GM19455 (cell line): ENCODE measurements around the gene KLK14.

Experiments
- ATAC-seq: cut with Tn5 transposase; IDR thresholded peaks from one replicate; pipeline ENCODE4 v1.9.1; 2021; ENCODE audit not compliant: unreplicated experiment

The KLK14 gene

GRCh38 chr19:51082611-51083010 lies at the start of gene KLK14:
Gene KLK14 (minus strand): TSS chr19:51082887. CDS start chr19:51082614, 273 bp downstream.
- ATAC-seq, result no peak

DNA sequence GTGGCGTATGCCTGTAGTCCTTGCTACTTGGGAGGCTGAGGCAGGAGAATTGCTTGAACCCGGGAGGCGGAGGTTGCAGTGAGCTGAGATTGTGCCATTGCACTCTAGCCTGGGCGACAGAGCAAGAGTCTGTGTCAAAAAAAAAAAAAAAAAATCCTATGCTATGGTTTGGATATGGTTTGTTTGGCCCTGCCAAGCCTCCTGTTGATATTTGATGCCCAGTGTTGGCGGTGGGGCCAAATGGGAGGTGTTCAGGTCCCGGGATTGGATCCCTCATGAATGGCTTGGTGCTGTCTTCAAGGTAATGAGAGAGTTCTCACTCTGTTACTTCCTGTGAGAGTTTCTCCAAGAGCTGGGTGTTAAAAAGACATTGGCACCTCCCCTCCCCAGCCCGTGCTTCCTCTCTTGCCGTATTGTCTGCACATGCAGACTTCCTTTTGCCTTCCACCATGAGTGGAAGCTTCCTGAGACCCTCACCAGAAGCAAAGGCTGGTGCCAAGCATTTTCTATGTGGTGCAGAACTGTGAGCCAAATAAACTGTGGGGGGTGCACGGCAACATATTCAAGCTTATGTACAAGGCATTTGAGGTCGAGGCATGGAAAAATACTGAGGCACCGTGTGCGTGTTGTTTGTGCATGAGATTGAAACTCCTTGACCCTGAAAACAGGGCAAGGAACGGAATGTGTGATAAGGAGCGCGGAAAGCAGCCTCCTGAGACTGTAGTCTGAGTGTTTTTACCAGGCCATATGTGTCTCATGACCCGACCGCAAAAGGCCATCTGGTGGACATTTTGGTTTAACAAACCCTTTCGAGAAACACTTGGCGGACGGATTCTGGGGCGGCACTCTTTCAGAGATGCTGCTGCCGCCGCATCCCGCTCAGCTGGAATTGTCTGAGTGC lies 49.3 kb upstream of the KLK14 start:
- no peak for ATAC-seq

- ATAC-seq, result no peak
Measured at GRCh38 chr19:51129716-51130115, 47.0 kb upstream of the KLK14 start.

DNA sequence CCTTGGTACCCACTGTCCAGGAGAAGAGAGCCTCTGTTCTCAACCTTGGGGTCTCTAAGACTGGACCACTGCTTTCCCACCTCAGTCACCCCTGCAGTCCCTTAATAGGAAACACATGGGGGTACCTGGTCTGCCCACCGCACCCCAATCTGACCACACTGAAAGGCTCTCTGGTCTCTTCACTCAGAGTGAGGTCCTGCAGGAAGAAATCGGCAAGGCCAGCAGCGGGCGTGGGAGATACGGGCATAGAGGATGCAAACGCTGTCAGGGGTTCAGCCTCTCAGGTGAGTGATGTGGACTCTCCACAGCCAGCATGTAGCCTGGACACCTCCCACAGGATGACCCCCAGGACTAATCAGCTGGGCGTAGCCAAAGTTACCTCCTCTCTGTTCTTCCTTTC lies 45.5 kb upstream of the KLK14 start:
- no peak for ATAC-seq

- ATAC-seq, result no peak
Measured at GRCh38 chr19:51127755-51128154, 45.1 kb upstream of the KLK14 start.

- ATAC-seq, result no peak
Measured at GRCh38 chr19:51127032-51127431, 44.3 kb upstream of the KLK14 start.

DNA sequence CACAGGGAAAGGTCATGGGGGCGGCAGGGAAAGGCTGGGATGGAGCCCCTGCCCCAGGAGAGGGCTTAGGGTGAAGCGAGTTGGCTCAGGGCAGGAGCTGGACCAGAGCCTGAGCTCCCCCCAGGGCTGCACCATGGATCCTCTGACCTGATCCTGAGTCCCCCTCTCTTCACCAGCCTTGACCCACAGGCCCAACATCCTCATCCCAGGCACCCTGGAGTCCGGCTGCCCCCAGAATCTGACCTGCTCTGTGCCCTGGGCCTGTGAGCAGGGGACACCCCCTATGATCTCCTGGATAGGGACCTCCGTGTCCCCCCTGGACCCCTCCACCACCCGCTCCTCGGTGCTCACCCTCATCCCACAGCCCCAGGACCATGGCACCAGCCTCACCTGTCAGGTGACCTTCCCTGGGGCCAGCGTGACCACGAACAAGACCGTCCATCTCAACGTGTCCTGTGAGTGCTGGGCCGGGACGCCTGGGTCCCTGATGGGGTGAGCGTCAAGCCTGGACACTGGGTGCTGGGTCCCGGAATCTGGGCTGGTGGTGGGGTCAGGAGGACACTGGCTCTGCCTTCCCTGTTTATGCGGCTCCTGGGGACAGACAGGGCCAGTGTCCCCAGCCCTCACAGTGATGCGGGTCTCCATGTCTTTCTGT lies 42.9 kb upstream of the KLK14 start:
- ATAC-seq, result no peak

DNA sequence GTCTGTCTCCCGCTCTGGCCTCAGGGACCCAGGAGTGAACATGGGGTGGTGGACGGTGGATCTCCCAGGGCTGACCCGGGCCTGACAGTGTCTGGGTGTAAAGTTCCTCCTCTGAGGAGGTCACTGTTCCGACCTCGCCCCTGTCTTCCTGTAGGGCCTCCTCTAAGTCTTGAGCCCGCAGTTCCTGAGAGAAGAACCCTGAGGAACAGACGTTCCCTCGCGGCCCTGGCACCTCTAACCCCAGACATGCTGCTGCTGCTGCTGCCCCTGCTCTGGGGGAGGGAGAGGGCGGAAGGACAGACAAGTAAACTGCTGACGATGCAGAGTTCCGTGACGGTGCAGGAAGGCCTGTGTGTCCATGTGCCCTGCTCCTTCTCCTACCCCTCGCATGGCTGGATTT lies 42.0 kb upstream of the KLK14 start, which contains the start of gene SIGLEC9:
Gene SIGLEC9 (plus strand): TSS at position 178 of the 400 bp plus-strand sequence. CDS start 69 bp downstream, at position 247.
- no peak for ATAC-seq

DNA sequence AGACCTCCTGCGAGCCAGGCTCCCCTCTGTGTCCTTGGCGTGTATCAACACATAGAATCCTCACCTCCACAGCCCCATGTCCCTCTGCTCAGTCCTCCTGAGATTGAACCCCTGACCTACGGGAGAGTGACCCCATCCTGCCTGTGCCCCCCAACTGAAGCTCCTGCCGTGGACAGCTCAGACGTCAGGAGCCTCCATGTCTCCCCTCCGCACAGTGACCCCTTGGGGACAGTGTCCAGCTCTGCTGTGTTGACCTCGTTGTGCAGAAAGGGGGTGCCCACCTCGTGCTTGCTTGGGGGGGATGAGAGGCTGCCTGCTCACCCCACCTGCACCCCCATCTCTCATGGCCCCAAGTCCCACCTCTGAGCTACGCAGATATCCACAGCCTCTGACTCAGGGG lies 41.5 kb upstream of the KLK14 start:
- no peak for ATAC-seq

- no peak for ATAC-seq
Measured at GRCh38 chr19:51123802-51124201, 41.1 kb upstream of the KLK14 start.

DNA sequence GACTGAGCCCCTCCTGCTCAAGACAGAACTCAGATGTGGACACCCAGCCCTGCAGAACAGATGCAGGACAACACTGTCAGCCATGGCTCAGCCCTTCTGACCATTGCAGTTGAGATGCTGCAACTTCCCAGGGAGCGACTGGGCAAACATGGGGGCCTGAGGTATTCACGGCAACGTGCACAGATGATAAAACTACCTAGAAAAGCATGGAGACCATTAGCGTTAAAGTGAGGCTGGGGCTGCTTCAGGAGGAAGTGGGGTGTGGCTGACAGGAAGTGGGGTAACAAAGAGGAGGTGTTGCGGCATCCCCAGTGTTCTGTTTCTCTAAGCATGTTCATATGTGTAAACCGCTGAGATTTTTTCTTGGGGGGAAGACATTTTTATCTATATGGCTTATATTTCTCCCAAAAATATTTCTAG lies 40.7 kb upstream of the KLK14 start:
- ATAC-seq, result no peak

- no peak for ATAC-seq
Measured at GRCh38 chr19:51122112-51122981, 39.7 kb upstream of the KLK14 start.

DNA sequence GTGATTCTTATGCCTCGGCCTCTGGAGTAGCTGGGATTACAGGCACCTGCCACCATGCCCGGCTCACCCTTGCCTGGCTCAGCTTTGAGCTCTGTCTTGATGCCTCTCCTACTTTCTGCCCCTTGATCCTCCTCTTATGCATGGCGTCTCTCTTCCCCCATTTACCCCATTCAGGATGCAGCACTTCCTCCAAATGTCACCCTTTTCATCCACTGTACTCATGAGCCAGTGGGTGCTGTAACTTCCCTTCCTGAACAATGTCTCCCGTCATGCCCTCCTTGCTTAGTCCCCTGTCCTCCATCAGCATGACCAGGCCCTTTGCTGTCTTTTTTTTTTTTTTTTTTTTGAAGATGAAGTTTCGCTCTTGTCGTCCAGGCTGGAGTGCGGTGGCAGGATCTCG lies 38.6 kb upstream of the KLK14 start:
- no peak for ATAC-seq

GRCh38 chr19:51120160-51120559 lies 37.5 kb upstream of the KLK14 start:
- no peak for ATAC-seq

- ATAC-seq, result no peak
Measured at GRCh38 chr19:51119611-51120010, 36.9 kb upstream of the KLK14 start.

DNA sequence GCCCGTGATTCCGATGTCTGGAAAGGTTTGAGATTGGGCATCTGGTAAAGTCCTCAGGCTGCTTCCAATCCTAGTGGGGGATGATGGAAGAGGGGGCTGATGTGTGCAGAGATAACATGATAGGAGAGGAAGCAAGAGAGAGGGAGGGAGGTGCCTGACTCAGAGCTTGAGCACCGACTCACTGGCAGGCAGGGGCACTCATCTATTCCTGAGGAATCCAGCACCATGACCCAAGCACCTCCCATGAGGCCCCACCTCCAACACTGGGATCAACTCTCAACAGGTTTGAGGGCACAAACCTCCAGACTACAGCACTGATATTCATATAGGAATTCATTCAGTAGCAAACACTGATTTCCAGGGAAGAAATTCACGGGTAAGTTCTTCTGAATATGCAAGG lies 36.4 kb upstream of the KLK14 start:
- no peak for ATAC-seq

DNA sequence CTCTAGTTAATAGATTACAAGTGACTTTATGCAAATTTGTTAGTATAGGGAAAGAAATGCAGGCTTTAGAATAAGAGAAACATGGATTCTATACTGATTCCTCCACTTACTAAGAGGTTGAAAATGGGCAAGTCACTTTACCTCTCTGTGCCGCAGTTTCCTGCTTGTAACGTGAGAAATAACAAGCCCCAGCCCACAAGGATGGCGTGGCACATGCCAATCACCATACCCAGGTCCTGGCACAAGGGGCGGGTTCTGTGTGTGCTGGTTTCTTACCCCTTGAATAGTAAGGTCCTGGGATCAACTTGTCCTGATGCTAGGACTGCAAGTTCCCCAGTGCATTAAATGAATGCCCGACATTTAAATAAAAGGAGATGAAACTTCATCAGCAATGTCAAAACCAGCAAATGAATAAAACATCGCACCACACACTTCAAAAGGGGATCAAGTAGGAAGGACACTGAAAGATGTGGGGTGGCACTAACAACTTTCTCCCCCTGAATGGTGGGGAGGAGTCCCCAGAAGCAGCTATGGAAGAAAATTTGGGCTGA lies 34.1 kb upstream of the KLK14 start:
- no peak for ATAC-seq

DNA sequence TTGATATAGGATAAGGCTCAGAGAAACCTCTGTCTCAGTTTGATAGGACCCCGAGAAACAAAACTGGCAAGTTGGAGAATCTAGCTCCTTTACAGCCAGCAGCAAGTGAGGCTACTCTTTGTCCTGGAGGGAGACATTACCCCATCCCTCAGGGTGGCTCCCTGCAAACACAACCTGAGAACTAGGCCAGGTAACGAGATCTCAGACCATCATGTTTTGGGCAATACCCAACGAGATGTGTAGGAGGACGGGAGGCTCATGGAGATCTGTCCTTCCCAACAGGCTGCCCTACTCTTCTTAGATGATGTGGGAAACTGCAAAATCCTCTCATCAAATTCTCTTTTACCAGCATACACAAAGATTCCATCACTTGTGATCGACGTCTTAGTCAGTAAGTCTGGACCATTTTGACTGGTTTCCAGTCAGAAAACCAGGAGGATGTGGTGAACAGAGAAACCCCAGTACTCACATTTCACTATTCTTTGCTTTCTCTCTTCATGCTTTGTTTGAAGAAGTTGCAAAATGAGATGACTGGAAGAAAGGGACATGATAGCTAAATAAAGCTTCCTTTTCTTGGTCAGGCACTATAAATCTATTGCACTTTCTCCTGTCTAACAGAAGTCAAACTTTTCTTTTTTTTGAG lies 31.5 kb upstream of the KLK14 start:
- no peak for ATAC-seq

- ATAC-seq, result no peak
Measured at GRCh38 chr19:51111606-51112005, 28.9 kb upstream of the KLK14 start.

GRCh38 chr19:51110666-51110971 lies 27.9 kb upstream of the KLK14 start:
- no peak for ATAC-seq

DNA sequence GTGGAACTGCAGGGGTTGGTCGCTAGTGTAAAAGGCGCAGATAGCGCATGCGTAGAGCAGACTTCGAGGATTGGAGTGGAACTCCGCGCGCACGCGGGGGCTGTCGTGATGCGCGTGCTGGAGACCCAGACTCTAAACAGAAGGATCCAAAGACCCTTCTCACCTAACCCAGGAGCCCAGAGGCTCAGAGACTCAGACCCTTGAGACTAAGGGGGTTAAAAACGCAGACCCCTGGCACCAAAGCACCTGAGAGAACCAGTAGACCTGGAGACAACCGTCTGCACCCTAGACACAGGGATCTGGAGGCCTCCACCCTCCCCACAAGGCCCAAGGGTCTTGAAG lies 26.1 kb upstream of the KLK14 start:
- peak; percentile 42 for ATAC-seq
